ENCODE measurements around the gene FOXK1. TPM values are rescaled to one million over a fixed set of nuclear protein-coding genes. Genes with fewer than 3 reads are reported as not detected.
A peak's percentile ranks its signal among the peaks of the same experiment; 100 is the strongest.

FOXK1 gene
- total RNA-seq, 2 experiments from 2014 or later: 67.8 to 68.1 TPM

DNA sequence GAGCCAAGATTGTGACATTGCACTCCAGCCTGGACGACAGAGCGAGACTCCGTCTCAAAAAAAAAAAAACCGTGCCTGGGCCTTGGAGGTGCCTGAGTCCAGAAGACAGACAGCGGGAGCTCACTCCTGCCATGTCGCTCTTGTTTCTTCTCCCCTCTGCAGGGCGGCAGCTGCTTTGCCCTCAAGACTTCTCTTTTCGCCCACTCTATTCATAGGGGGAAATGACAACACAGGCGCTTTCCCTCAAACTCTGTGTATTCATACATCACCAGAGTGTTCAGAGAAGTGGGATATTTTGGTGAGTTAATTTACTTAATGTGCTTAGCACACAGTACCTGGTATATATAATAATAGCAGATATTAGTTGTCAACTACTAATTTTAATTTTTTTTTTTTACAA is 44.5 kb downstream of the FOXK1 start:
- Histone ChIP-seq H3K9me3 (ENCODE audit: control insufficient read depth in 1 of 2, insufficient read depth in 1 of 2, low read length in 2 of 2) (no peaks in the 10 kb centered on the region), H3K27me3 (ENCODE audit: control insufficient read depth in 1 of 2, insufficient read depth in 2 of 2, low read length in 2 of 2) (no peaks in the 10 kb centered on the region), H3K4me1 (ENCODE audit: insufficient read depth, low read length) (peaks cover 41% of the 10 kb centered on the region), H3K4me3 (ENCODE audit: low read length) (no peak overlapping the region), H3K27ac (ENCODE audit: low read depth in 1 of 2, low read length in 2 of 2) (no peak overlapping the region), H3K36me3 (ENCODE audit: insufficient read depth, low read length) (peaks cover 21% of the 10 kb centered on the region)
- TF ChIP-seq, protein P1, sequence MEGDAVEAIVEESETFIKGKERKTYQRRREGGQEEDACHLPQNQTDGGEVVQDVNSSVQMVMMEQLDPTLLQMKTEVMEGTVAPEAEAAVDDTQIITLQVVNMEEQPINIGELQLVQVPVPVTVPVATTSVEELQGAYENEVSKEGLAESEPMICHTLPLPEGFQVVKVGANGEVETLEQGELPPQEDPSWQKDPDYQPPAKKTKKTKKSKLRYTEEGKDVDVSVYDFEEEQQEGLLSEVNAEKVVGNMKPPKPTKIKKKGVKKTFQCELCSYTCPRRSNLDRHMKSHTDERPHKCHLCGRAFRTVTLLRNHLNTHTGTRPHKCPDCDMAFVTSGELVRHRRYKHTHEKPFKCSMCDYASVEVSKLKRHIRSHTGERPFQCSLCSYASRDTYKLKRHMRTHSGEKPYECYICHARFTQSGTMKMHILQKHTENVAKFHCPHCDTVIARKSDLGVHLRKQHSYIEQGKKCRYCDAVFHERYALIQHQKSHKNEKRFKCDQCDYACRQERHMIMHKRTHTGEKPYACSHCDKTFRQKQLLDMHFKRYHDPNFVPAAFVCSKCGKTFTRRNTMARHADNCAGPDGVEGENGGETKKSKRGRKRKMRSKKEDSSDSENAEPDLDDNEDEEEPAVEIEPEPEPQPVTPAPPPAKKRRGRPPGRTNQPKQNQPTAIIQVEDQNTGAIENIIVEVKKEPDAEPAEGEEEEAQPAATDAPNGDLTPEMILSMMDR (IDR thresholded peaks at IDR 0.05): no peak
- intact Hi-C loops (cut with DNase I, micrococcal nuclease): no loop called here
- peak overlapping the region; percentile 71 for H3K4me3 Mint-ChIP-seq
- ATAC-seq (ENCODE audit: poor library complexity) (no peak), DNase-seq (no peak)
- H3K4me1 Mint-ChIP-seq (ENCODE audit: low read depth): peaks cover 52% of the 10 kb centered on the region
- ChIA-PET CTCF (interaction anchor here (2.2 kb wide), 1 partner anchor 85 kb away, joined by 8 read pairs; no protein-coding TSS in a partner anchor), POLR2A (no interaction called here)
- H3K27ac Mint-ChIP-seq: peak overlapping the region; percentile 94
- H3K27me3 Mint-ChIP-seq: no peaks in the 10 kb centered on the region
- H3K36me3 Mint-ChIP-seq (ENCODE audit: low read depth): peaks cover 41% of the 10 kb centered on the region
- H3K9me3 Mint-ChIP-seq: no peaks in the 10 kb centered on the region

GRCh38 chr7:4727914-4728705 is 46.0 kb downstream of the FOXK1 start:
- no peak overlapping the region for H3K27ac Mint-ChIP-seq
- H3K4me3 ChIP-seq (ENCODE audit: low read length): no peak overlapping the region
- H3K27me3 ChIP-seq (ENCODE audit: control insufficient read depth in 1 of 2, insufficient read depth in 2 of 2, low read length in 2 of 2): no peaks in the 10 kb centered on the region
- peaks cover 0 to 3% of the 10 kb centered on the region in 2 experiments for H3K9me3 ChIP-seq (ENCODE audit: control insufficient read depth in 1 of 2, insufficient read depth in 1 of 2, low read length in 2 of 2)
- H3K36me3 Mint-ChIP-seq (ENCODE audit: low read depth): peaks cover 52% of the 10 kb centered on the region
- H3K4me1 Mint-ChIP-seq (ENCODE audit: low read depth): peaks cover 65% of the 10 kb centered on the region
- no peak overlapping the region for H3K27ac ChIP-seq (ENCODE audit: low read depth in 1 of 2, low read length in 2 of 2)
- ATAC-seq (ENCODE audit: poor library complexity): no peak
- intact Hi-C loops (cut with DNase I, micrococcal nuclease): no loop called here
- TF ChIP-seq, protein P1 (IDR thresholded peaks at IDR 0.05): no peak
- H3K36me3 ChIP-seq (ENCODE audit: insufficient read depth, low read length): peaks cover 23% of the 10 kb centered on the region
- no peaks in the 10 kb centered on the region for H3K27me3 Mint-ChIP-seq
- no peak overlapping the region for H3K4me3 Mint-ChIP-seq
- DNase-seq: no peak
- CTCF ChIA-PET: no interaction called here
- POLR2A ChIA-PET: no interaction called here
- H3K9me3 Mint-ChIP-seq: no peaks in the 10 kb centered on the region
- H3K4me1 ChIP-seq (ENCODE audit: insufficient read depth, low read length): peaks cover 46% of the 10 kb centered on the region

- ChIA-PET POLR2A (no interaction called here), CTCF (no interaction called here)
- Mint-ChIP-seq H3K27me3 (no peaks in the 10 kb centered on the region), H3K4me1 (ENCODE audit: low read depth) (peaks cover 67% of the 10 kb centered on the region), H3K4me3 (no peak overlapping the region), H3K36me3 (ENCODE audit: low read depth) (peaks cover 44% of the 10 kb centered on the region), H3K9me3 (no peaks in the 10 kb centered on the region), H3K27ac (no peak overlapping the region)
- H3K4me1 ChIP-seq (ENCODE audit: insufficient read depth, low read length): peaks cover 53% of the 10 kb centered on the region
- H3K4me3 ChIP-seq (ENCODE audit: low read length): no peak overlapping the region
- H3K36me3 ChIP-seq (ENCODE audit: insufficient read depth, low read length): peaks cover 29% of the 10 kb centered on the region
- ATAC-seq (ENCODE audit: poor library complexity) (no peak), DNase-seq (no peak)
- H3K27ac ChIP-seq (ENCODE audit: low read depth in 1 of 2, low read length in 2 of 2): no peak overlapping the region
- TF ChIP-seq, protein P1 (IDR thresholded peaks at IDR 0.05): no peak
- H3K27me3 ChIP-seq (ENCODE audit: control insufficient read depth in 1 of 2, insufficient read depth in 2 of 2, low read length in 2 of 2): no peaks in the 10 kb centered on the region
- peaks cover 0 to 3% of the 10 kb centered on the region in 2 experiments for H3K9me3 ChIP-seq (ENCODE audit: control insufficient read depth in 1 of 2, insufficient read depth in 1 of 2, low read length in 2 of 2)
- intact Hi-C loops (cut with DNase I, micrococcal nuclease): no loop called here
These were observed 47.2 kb downstream of the FOXK1 start for GRCh38 chr7:4729266-4729665.

Measured in CD4-positive, alpha-beta T cell (primary cell).